Measurements from ENCODE around the gene FAM222B.

The FAM222B gene

DNA sequence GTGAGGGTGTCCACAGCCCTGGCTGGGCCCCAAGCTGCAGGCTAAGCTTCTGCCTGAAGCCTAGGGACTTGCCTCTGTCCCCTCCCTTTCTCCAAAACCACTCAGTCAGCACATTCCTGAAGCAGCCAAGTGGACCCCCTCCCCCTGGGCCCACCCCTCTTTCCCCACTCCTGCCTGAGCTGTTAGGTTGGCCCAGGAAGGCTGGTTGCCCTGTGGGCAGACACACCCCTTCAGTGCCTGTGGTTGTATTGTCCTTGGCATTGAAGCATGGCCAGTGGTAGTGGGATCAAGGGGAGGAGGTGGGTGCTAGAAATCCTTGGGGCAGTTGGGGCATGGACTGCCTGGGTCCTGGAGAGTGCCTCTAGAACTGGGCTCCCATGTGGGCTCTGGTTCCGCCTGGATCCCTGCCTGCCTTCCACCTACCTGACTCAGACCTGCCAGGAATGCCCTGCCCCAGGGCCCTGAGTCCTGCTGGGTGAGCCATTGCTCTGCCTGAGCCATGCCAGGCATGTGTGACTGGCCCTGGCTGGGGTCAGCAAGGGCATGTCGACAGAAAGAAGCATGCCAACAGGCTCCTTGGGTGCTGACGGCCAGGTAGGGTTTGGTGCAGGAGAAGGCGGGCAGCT, 96.7 kb downstream of the FAM222B start:
- H3K27ac Mint-ChIP-seq: peak overlapping the region; percentile 79
- TF ChIP-seq, protein P1, sequence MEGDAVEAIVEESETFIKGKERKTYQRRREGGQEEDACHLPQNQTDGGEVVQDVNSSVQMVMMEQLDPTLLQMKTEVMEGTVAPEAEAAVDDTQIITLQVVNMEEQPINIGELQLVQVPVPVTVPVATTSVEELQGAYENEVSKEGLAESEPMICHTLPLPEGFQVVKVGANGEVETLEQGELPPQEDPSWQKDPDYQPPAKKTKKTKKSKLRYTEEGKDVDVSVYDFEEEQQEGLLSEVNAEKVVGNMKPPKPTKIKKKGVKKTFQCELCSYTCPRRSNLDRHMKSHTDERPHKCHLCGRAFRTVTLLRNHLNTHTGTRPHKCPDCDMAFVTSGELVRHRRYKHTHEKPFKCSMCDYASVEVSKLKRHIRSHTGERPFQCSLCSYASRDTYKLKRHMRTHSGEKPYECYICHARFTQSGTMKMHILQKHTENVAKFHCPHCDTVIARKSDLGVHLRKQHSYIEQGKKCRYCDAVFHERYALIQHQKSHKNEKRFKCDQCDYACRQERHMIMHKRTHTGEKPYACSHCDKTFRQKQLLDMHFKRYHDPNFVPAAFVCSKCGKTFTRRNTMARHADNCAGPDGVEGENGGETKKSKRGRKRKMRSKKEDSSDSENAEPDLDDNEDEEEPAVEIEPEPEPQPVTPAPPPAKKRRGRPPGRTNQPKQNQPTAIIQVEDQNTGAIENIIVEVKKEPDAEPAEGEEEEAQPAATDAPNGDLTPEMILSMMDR (IDR thresholded peaks at IDR 0.05): no peak
- DNase-seq: no peak
- H3K4me1 Mint-ChIP-seq: peaks cover 43% of the 10 kb centered on the region
- H3K9me3 Mint-ChIP-seq: no peaks in the 10 kb centered on the region
- H3K27me3 Mint-ChIP-seq (ENCODE audit: low read depth, poor library complexity): no peaks in the 10 kb centered on the region
- peak overlapping the region; percentile 92 for H3K4me3 Mint-ChIP-seq
- peaks cover 22% of the 10 kb centered on the region for H3K36me3 Mint-ChIP-seq (ENCODE audit: low read depth)

DNA sequence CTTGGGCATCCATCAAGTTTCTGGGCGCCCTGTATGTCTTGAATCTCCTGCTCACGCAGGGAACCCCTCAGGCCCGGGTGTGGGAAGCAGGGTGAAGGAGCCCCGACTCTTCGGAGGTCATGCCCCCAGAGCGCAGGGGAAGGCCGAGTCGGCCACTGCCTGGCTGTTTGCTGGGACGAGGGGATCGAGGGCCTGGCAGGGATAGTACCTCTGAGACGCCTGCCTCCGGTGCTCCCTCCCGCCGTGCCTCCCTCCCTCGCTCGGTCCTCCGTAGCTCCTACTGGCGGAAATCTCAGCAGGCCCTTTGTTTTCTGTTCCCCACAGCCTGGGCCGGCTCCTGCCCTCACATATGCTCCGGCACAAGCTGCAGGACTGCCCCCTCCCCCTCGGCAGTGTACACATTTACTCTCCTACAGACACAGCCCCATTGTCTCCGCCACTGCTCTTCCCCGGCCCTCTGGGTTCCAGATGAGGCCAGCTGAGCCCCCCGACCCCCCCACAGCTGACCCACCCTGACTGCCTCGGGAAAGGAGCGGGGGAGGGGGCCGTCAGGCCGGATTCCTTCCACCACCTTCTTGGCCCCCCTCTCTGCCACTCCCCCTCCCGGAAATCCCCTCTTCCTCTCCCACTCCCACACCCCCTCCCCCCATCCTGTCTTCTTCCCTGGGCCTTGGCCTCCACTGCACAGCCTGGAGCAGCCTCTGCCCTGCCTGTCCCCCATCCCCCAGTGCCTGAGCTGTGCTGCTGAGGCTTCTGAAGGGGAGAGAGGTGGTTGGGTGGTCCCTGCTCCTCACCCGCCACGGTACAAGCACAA, 97.4 kb downstream of the FAM222B start:
- TF ChIP-seq, protein P1 (IDR thresholded peaks at IDR 0.05): no peak
- Mint-ChIP-seq H3K4me1 (peaks cover 37% of the 10 kb centered on the region), H3K36me3 (ENCODE audit: low read depth) (peaks cover 15% of the 10 kb centered on the region), H3K9me3 (no peaks in the 10 kb centered on the region), H3K27me3 (ENCODE audit: low read depth, poor library complexity) (no peaks in the 10 kb centered on the region), H3K27ac (peak overlapping the region; percentile 98), H3K4me3 (peak overlapping the region; percentile 92)
- DNase-seq: peak; percentile 67

DNA sequence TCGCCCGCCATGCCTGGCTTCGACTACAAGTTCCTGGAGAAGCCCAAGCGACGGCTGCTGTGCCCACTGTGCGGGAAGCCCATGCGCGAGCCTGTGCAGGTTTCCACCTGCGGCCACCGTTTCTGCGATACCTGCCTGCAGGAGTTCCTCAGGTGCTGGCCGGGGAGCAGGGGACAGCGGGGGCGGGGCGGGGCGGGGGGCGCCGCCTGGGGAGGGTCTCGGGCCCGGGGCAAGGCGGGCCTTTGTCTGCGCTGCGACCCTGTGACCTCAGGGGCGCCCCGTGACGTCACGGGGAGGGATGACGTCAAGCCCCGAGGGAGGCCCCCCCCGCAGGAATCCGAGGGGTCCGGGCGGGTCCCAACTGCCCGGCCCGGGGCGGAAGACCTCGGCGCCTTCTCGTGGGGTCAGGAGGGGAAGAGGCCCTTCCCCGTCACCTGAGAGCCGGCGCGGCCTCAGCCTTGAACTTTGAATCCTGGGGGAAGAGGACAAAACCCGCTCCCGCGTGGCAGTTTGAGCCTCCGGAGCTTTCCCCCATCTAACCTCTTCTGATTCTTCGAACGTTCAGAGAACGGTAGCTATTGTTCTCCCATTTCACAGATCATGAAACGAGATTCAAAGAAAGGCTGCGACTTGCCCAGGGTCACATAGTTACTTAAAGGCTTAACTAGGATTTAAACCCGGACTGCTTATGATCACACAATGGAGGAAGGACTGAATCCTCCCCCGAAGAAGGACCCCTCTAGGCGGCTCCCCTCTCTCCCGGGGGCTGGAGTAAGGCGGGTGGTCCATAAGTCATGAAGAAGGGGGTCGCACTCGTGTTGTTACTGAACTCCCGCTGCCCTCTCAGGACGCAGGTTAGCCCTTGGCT, 98.3 kb downstream of the FAM222B start:
- peak; percentile 87 for DNase-seq
- Mint-ChIP-seq H3K4me1 (peaks cover 36% of the 10 kb centered on the region), H3K4me3 (peak overlapping the region; percentile 92), H3K27ac (peak overlapping the region; percentile 98), H3K36me3 (ENCODE audit: low read depth) (peaks cover 13% of the 10 kb centered on the region), H3K9me3 (no peaks in the 10 kb centered on the region), H3K27me3 (ENCODE audit: low read depth, poor library complexity) (no peaks in the 10 kb centered on the region)
- TF ChIP-seq, protein P1 (IDR thresholded peaks at IDR 0.05): no peak

DNA sequence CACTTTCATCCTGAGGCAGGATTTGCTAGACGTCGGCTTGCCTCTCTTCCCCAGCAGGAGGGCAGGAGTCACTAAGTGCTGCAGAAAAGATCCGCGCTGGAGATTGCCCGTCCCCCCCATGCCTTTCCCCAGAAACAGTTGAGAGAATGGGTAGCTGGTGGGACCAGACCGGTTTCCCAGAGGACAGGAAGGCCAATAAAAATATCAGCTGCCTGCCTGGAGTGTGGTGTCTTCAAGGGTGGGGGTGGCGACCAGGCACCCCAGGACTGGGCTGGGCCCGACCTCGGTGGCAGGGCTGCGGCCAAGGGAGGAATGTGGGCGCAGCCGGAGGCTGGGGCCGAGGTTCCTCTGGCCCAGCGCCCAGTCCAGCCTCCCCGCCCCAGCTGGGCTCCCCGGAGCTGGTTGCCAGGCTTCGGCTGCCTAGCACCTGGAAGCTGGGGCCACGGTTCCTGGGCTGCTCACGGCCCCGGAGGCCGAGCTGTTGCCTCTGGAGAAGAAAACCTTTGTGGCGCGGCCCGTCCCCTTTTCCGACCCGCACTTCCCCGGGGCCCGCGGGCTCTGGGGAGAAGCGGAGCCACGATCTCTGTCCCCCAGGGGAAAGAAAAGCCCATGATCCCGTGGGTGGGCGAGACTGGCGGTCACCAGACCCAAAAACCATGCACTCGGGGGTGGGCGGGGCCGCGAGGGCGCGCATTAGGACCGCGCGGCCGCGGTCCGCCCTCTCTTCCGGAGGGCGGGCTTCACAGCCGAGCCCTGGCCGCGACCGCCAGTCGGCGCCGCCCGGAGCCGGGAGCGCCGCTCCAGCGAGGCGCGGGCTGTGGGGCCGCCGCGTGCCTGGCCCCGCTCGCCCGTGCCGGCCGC, 99.1 kb downstream of the FAM222B start, which contains the start of gene TRAF4:
TSS of gene TRAF4 (plus strand) at position 769 of the 861 bp plus-strand sequence. CDS start 102 bp downstream, outside the sequence.
- Mint-ChIP-seq H3K9me3 (no peaks in the 10 kb centered on the region), H3K4me3 (peak within 1 kb of the TSS; percentile 92), H3K27ac (peak within 1 kb of the TSS; percentile 98), H3K4me1 (peaks cover 38% of the 10 kb centered on the region), H3K27me3 (ENCODE audit: low read depth, poor library complexity) (no peaks in the 10 kb centered on the region), H3K36me3 (ENCODE audit: low read depth) (peaks cover 11% of the 10 kb centered on the region)
- TF ChIP-seq, protein P1 (IDR thresholded peaks at IDR 0.05): no peak
- peak; percentile 87 for DNase-seq

Measured in nephron progenitor cell (in vitro differentiated cells).